Measurements from ENCODE around the gene SYT5. TPM values are rescaled to one million over a fixed set of nuclear protein-coding genes. Genes with fewer than 3 reads are reported as not detected.

Gene SYT5
- total and polyA plus RNA-seq, 2 of the 13 experiments (the other 11 are each of a cell fraction or from before 2014, with no cell fraction given): not detected

GRCh38 chr19:55216461-55217198 is 36.5 kb upstream of the SYT5 start (continued):
- TF ChIP-seq TRAFD1 (CRISPR knock-in tag; IDR thresholded peaks at IDR 0.05; ENCODE audit: borderline replicate concordance): no peak
- TF ChIP-seq ZNF510 (CRISPR knock-in tag; IDR thresholded peaks at IDR 0.05; ENCODE audit: low read depth): no peak; the same call in none of the 2 replicates
- TF ChIP-seq ZNF747 (CRISPR knock-in tag; IDR thresholded peaks at IDR 0.05; ENCODE audit: borderline replicate concordance): peak; percentile 60; the same call in 1 of the 2 replicates
- TF ChIP-seq ZMYM2 (CRISPR knock-in tag; IDR thresholded peaks at IDR 0.05): no peak
- TF ChIP-seq ZBTB34 (CRISPR knock-in tag; IDR thresholded peaks at IDR 0.05): peak; percentile 22; the same call in 1 of the 2 replicates
- TF ChIP-seq ZNF749 (CRISPR knock-in tag; IDR thresholded peaks at IDR 0.05; ENCODE audit: borderline replicate concordance): peak; percentile 77
- TF ChIP-seq ETS1 (CRISPR knock-in tag; IDR thresholded peaks at IDR 0.05): no peak; the same call in none of the 2 replicates
- peak; percentile 92; the same call in 1 of the 2 replicates for TF ChIP-seq MTF1 (CRISPR knock-in tag; IDR thresholded peaks at IDR 0.05)
- peak; percentile 98; the same call in 1 of the 2 replicates for TF ChIP-seq ISX (CRISPR knock-in tag; conservative IDR thresholded peaks at IDR 0.05)
- TF ChIP-seq ZNF720 (CRISPR knock-in tag; IDR thresholded peaks at IDR 0.05): peak; percentile 58; the same call in 1 of the 2 replicates
- peak; percentile 98 for TF ChIP-seq GPN1 (CRISPR knock-in tag; IDR thresholded peaks at IDR 0.05; ENCODE audit: borderline replicate concordance)
- peak; percentile 80 for TF ChIP-seq POLR2G (IDR thresholded peaks at IDR 0.05; ENCODE audit: low read depth, low read length)
- TF ChIP-seq LBX2 (CRISPR knock-in tag; IDR thresholded peaks at IDR 0.05; ENCODE audit: borderline replicate concordance): peak; percentile 70
- TF ChIP-seq MZF1 (CRISPR knock-in tag; IDR thresholded peaks at IDR 0.05; ENCODE audit: borderline replicate concordance): peak; percentile 87; the same call in 1 of the 2 replicates
- peak; percentile 76 for TF ChIP-seq CREM (IDR thresholded peaks at IDR 0.05)
- 0 out of 2 replicates have a peak, but pooled peaks have one; percentile 26 for TF ChIP-seq CREM (CRISPR knock-in tag; IDR thresholded peaks at IDR 0.05)
- no peak for TF ChIP-seq SMARCE1 (IDR thresholded peaks at IDR 0.05; ENCODE audit: borderline replicate concordance)
- TF ChIP-seq ZNF274 (CRISPR knock-in tag; IDR thresholded peaks at IDR 0.05): peak; percentile 79
- peak; percentile 96 for TF ChIP-seq KDM4B (CRISPR knock-in tag; IDR thresholded peaks at IDR 0.05)
- peak; percentile 84; the same call in 1 of the 2 replicates for TF ChIP-seq FOXC1 (CRISPR knock-in tag; IDR thresholded peaks at IDR 0.05; ENCODE audit: borderline replicate concordance)
- TF ChIP-seq ZNF512B (CRISPR knock-in tag; IDR thresholded peaks at IDR 0.05; ENCODE audit: borderline replicate concordance): peak; percentile 82; the same call in 1 of the 2 replicates
